CD4-positive, alpha-beta T cell treated with Interleukin-15 for 1 hour (primary cell): ENCODE results near the gene LRRC4B.
"Not testable (repeated sequence)": the region's sequence is repeated elsewhere in the genome, so short reads cannot be mapped to it uniquely, and the experiment has no call there.

ENCODE experiments used
- DNase-seq: peaks from one replicate; pipeline ENCODE4 v3.0.0-alpha.2; 2020

The LRRC4B gene

GRCh38 chr19:50567882-50568727, at the start of gene LRRC4B:
Gene LRRC4B (minus strand): TSS chr19:50568435. CDS start chr19:50548838, 19,597 bp downstream.
- no peak for DNase-seq

- DNase-seq = not testable (repeated sequence)
These were observed 44.5 kb upstream of the LRRC4B start for GRCh38 chr19:50612504-50613404.

- DNase-seq = peak; percentile 85
These were observed 39.9 kb upstream of the LRRC4B start for GRCh38 chr19:50607874-50608785.

GRCh38 chr19:50607388-50607787, 39.2 kb upstream of the LRRC4B start:
- DNase-seq = no peak

- DNase-seq = not testable (repeated sequence)
These were observed 38.0 kb upstream of the LRRC4B start for GRCh38 chr19:50606059-50606836.

- DNase-seq = not testable (repeated sequence)
These were observed 36.2 kb upstream of the LRRC4B start for GRCh38 chr19:50604264-50605073.

GRCh38 chr19:50602935-50603334, 34.7 kb upstream of the LRRC4B start:
- DNase-seq = no peak

GRCh38 chr19:50602496-50602895, 34.3 kb upstream of the LRRC4B start:
- no peak for DNase-seq

GRCh38 chr19:50602089-50602422, 33.8 kb upstream of the LRRC4B start:
- no peak for DNase-seq

GRCh38 chr19:50601407-50602088, 33.3 kb upstream of the LRRC4B start:
- no peak for DNase-seq

- no peak for DNase-seq
These were observed 31.2 kb upstream of the LRRC4B start for GRCh38 chr19:50599427-50599826.

- DNase-seq = no peak
These were observed 22.0 kb upstream of the LRRC4B start for GRCh38 chr19:50590191-50590590.

GRCh38 chr19:50581795-50582660, 13.8 kb upstream of the LRRC4B start:
- not testable (repeated sequence) for DNase-seq

GRCh38 chr19:50580970-50581634, 12.9 kb upstream of the LRRC4B start:
- DNase-seq = no peak

GRCh38 chr19:50580240-50580639, 12.0 kb upstream of the LRRC4B start:
- DNase-seq = no peak

- not testable (repeated sequence) for DNase-seq
These were observed 8.5 kb upstream of the LRRC4B start for GRCh38 chr19:50576769-50577168.

GRCh38 chr19:50573741-50574461, 5.7 kb upstream of the LRRC4B start:
- DNase-seq = no peak

- no peak for DNase-seq
These were observed 2.8 kb upstream of the LRRC4B start for GRCh38 chr19:50570997-50571396.
